PFSK-1 (cell line): Measurements from ENCODE around the gene PIK3AP1.

Experiments used
- POLR2AphosphoS5 ChIP-seq: IDR thresholded peaks from 2 replicates; pipeline ENCODE4 v1.6.1; 2012; ENCODE audit warnings: low read depth, mild to moderate bottlenecking, control low read depth, low read length, moderate library complexity
- SIN3A ChIP-seq: IDR thresholded peaks from 2 replicates; pipeline ENCODE4 v1.6.1; 2012; ENCODE audit warnings: mild to moderate bottlenecking, low read length, moderate library complexity, borderline replicate concordance; ENCODE audit not compliant: insufficient read depth
- TF ChIP-seq, protein P1 (sequence below), 2 experiments: IDR thresholded peaks; 2 replicates each; pipeline versions ENCODE4 v1.6.1 to v1.8.0; 2011 to 2012; ENCODE audit warnings: low read depth in 2 of 2, low read length in 2 of 2, control low read depth in 1 of 2, inconsistent platforms in 1 of 2, mild to moderate bottlenecking in 1 of 2, moderate library complexity in 1 of 2; ENCODE audit not compliant: insufficient read depth in 1 of 2

DNA sequence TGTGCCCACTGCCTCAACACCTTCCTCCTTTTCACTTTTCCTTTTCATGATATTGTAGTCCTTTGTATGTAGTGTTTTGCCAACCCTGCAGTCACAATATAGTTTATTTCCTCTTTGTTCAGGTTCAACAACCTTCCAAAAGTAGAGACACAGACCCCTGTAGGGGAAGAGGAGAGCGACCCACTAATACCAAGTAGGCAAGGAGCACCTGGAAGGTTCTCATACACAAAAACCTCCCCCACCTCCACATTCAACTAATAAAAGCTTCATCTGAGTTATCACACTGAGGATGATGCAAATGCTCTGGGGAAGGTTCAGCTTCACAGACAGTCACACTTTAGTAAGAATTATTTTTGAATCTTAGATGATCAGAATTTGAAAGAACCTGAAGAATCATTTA lies 41.6 kb downstream of the PIK3AP1 start:
- no peak for TF ChIP-seq POLR2AphosphoS5
- TF ChIP-seq, protein P1, sequence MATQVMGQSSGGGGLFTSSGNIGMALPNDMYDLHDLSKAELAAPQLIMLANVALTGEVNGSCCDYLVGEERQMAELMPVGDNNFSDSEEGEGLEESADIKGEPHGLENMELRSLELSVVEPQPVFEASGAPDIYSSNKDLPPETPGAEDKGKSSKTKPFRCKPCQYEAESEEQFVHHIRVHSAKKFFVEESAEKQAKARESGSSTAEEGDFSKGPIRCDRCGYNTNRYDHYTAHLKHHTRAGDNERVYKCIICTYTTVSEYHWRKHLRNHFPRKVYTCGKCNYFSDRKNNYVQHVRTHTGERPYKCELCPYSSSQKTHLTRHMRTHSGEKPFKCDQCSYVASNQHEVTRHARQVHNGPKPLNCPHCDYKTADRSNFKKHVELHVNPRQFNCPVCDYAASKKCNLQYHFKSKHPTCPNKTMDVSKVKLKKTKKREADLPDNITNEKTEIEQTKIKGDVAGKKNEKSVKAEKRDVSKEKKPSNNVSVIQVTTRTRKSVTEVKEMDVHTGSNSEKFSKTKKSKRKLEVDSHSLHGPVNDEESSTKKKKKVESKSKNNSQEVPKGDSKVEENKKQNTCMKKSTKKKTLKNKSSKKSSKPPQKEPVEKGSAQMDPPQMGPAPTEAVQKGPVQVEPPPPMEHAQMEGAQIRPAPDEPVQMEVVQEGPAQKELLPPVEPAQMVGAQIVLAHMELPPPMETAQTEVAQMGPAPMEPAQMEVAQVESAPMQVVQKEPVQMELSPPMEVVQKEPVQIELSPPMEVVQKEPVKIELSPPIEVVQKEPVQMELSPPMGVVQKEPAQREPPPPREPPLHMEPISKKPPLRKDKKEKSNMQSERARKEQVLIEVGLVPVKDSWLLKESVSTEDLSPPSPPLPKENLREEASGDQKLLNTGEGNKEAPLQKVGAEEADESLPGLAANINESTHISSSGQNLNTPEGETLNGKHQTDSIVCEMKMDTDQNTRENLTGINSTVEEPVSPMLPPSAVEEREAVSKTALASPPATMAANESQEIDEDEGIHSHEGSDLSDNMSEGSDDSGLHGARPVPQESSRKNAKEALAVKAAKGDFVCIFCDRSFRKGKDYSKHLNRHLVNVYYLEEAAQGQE (IDR thresholded peaks at IDR 0.05; ENCODE audit: insufficient read depth in 1 of 2, low read depth in 2 of 2, low read length in 2 of 2) = no peak
- no peak for TF ChIP-seq SIN3A
